Left colon (tissue), 2 donors: ENCODE data around the gene NAALADL2. TPM values are rescaled to one million over a fixed set of nuclear protein-coding genes. Genes with fewer than 3 reads are reported as not detected.

Experiments used
- ATAC-seq: fragments of 200-7000 bp; cut with Tn5 transposase; one replicate; pipeline ENCODE4 v1.9.1; 2020; ENCODE audit warnings: mild to moderate bottlenecking, moderate library complexity
- DNase-seq, 2 donors: peaks; one replicate each; pipeline ENCODE4 v3.0.0-alpha.2; 2020
- intact Hi-C, 2 donors: fragments of 100-400 bp; cut with DNase I in 1 of 2; cut with micrococcal nuclease in 1 of 2; formaldehyde crosslinking; loops; one replicate each; pipeline versions ENCODE4 v1.11.2 to v1.14.0; 2022; cut with DNase I, micrococcal nuclease
- microRNA-seq, 2 donors: library from miRNA; unstranded; fragments of <30 nt; microRNA quantifications; one replicate each; pipeline versions ENCODE4 v1.1.0 to v1.2.0, GENCODE V29; 2020
- total RNA-seq, 2 donors: library from RNA; stranded (reverse); fragmentation: NEBNext Ultra II Directional; extraction: Animal tissue kit (Norgen Biotek cat#: 25700); gene quantifications; one replicate each; pipeline ENCODE4 v1.2.1, GENCODE V29; 2021
- donor health status: DM: no; HTN: no; CAD: no.
- donor health status: DM: yes; HTN: yes; CAD: no.

NAALADL2 gene
- total RNA-seq, 2 donors from 2014 or later, result 20.7 to 21.1 TPM

- DNase-seq, result no peak
- intact Hi-C loops, result no loop called here
These were observed 993.4 kb downstream of the NAALADL2 start for GRCh38 chr3:175852560-175852959.

GRCh38 chr3:175857666-175858270 is 998.6 kb downstream of the NAALADL2 start:
- no peak for ATAC-seq
- intact Hi-C loops, result no loop called here
- DNase-seq, result no peak

More at GRCh38 chr3:175852560-175852959, 993.4 kb downstream of the NAALADL2 start:
- ATAC-seq, result no peak

Small RNA genes lying within 50 kb of the gene (microRNA-seq; reads per million reads assigned to microRNA genes)
- gene MIR4789, result 0 reads per million in 2 donors
